Astrocyte (in vitro differentiated cells and primary cell): ENCODE data around the gene POLN. TPM values are rescaled to one million over a fixed set of nuclear protein-coding genes. Genes with fewer than 3 reads are reported as not detected.

Experiments
- DNase-seq: peaks from one replicate; pipeline ENCODE4 v3.0.0-alpha.2; 2010; ENCODE audit warnings: low read depth
- FAIRE-seq: peaks from 2 replicates; lab custom pipeline; 2011; peaks lifted over from hg19 to GRCh38; lab: Jason Lieb, UNC
- H2AFZ ChIP-seq: 2 replicates; pipeline ENCODE4 v1.6.0; 2012; ENCODE audit warnings: low read depth, low read length, inconsistent platforms
- H3K27ac ChIP-seq: 2 replicates; pipeline ENCODE4 v1.5.1; 2011; ENCODE audit warnings: low read depth, low read length, inconsistent platforms
- H3K27me3 ChIP-seq: 2 replicates; pipeline ENCODE4 v1.6.0; 2011; ENCODE audit warnings: low read length, inconsistent platforms; ENCODE audit not compliant: insufficient read depth
- H3K36me3 ChIP-seq: 2 replicates; pipeline ENCODE4 v1.5.1; 2011; ENCODE audit warnings: low read length, inconsistent platforms; ENCODE audit not compliant: insufficient read depth
- H3K4me1 ChIP-seq: 2 replicates; pipeline ENCODE4 v1.5.1; 2011; ENCODE audit warnings: low read length, inconsistent platforms; ENCODE audit not compliant: insufficient read depth
- H3K4me2 ChIP-seq: 2 replicates; pipeline ENCODE4 v1.6.0; 2012; ENCODE audit warnings: low read length, inconsistent platforms
- H3K4me3 ChIP-seq: 2 replicates; pipeline ENCODE4 v1.5.1; 2011; ENCODE audit warnings: low read depth, mild to moderate bottlenecking, low read length, inconsistent platforms; ENCODE audit not compliant: insufficient read depth
- H3K79me2 ChIP-seq: 2 replicates; pipeline ENCODE4 v1.6.0; 2012; ENCODE audit warnings: mild to moderate bottlenecking, low read length, inconsistent platforms; ENCODE audit not compliant: insufficient read depth
- H3K9ac ChIP-seq: 2 replicates; pipeline ENCODE4 v1.6.0; 2012; ENCODE audit warnings: mild to moderate bottlenecking, low read length, inconsistent platforms
- H3K9me3 ChIP-seq: 2 replicates; pipeline ENCODE4 v1.5.1; 2012; ENCODE audit warnings: low read depth, mild to moderate bottlenecking, low read length, inconsistent platforms; ENCODE audit not compliant: insufficient read depth
- H4K20me1 ChIP-seq: 2 replicates; pipeline ENCODE4 v1.6.0; 2012; ENCODE audit warnings: low read length, inconsistent platforms; ENCODE audit not compliant: insufficient read depth
- H3K27ac Mint-ChIP-seq: one replicate; pipeline ENCODE4 v1.8.0; 2021; ENCODE audit warnings: mild to moderate bottlenecking, mixed read lengths; ENCODE audit not compliant: unreplicated experiment
- H3K27me3 Mint-ChIP-seq: one replicate; pipeline ENCODE4 v1.8.0; 2021; ENCODE audit warnings: low read depth, mixed read lengths; ENCODE audit not compliant: unreplicated experiment
- H3K36me3 Mint-ChIP-seq: one replicate; pipeline ENCODE4 v1.8.0; 2021; ENCODE audit warnings: low read depth, mixed read lengths; ENCODE audit not compliant: unreplicated experiment
- H3K4me1 Mint-ChIP-seq: one replicate; pipeline ENCODE4 v1.8.0; 2021; ENCODE audit warnings: low read depth, mixed read lengths; ENCODE audit not compliant: unreplicated experiment
- H3K4me3 Mint-ChIP-seq: one replicate; pipeline ENCODE4 v1.8.0; 2021; ENCODE audit warnings: mild to moderate bottlenecking, moderate library complexity, mixed read lengths; ENCODE audit not compliant: unreplicated experiment
- H3K9me3 Mint-ChIP-seq: one replicate; pipeline ENCODE4 v1.8.0; 2021; ENCODE audit warnings: mild to moderate bottlenecking, mixed read lengths; ENCODE audit not compliant: unreplicated experiment
- EZH2 ChIP-seq: IDR thresholded peaks from 2 replicates; pipeline ENCODE4 v1.6.1; 2012; ENCODE audit warnings: mild to moderate bottlenecking, low read length, inconsistent platforms; ENCODE audit not compliant: insufficient read depth
- total RNA-seq: library from RNA; stranded (reverse); gene quantifications from 2 replicates; pipeline ENCODE4 v1.2.1, GENCODE V29; 2021
- TF ChIP-seq, protein P1 (sequence below): IDR thresholded peaks from 2 replicates; pipeline ENCODE4 v1.5.1; 2011; ENCODE audit warnings: low read depth, mild to moderate bottlenecking, inconsistent platforms, low read length, moderate library complexity; ENCODE audit not compliant: insufficient read depth

Gene POLN
- total RNA-seq, 1 donor from 2014 or later: 3.1 TPM

DNA sequence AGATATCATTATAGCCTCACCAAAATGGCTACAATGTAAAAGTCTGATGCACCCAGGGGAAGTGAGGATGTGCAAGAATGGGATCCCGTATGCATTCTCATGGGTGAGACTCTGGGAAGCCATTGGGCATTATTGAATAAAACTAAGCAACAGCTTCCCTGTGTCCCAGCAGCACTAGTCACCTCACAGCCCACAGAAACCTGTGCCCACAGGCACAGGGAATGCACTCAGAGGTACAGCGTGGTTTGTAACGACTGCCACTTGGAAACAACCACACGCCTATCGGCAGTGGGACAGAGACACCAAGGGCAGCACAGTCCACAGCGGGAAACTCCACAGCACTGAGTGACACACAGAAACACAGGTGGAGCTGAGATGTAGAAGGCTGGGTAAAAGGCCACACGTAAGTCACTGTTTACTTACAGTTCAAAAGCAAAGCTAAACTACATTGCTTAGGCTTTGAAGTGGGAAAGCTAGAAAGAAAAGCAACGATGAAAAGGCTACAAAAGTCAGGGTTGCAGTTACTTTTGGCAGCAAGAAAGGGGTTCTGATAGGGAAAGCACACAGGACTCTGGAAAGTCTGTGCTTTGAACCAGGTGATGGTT lies 69.2 kb downstream of the POLN start:
- Histone ChIP-seq H3K4me2 (no peak overlapping the region), H3K27me3 (no peaks in the 10 kb centered on the region), H3K27ac (no peak overlapping the region), H3K36me3 (no peaks in the 10 kb centered on the region), H3K4me1 (no peaks in the 10 kb centered on the region), H3K79me2 (no peaks in the 10 kb centered on the region), H3K9ac (no peak overlapping the region), H3K9me3 (no peaks in the 10 kb centered on the region), H4K20me1 (no peaks in the 10 kb centered on the region), H2AFZ (no peak overlapping the region), H3K4me3 (no peak overlapping the region)
- H3K4me3 Mint-ChIP-seq: no peak overlapping the region
- H3K27me3 Mint-ChIP-seq: peaks cover 40% of the 10 kb centered on the region
- H3K27ac Mint-ChIP-seq: no peak overlapping the region
- no peak for DNase-seq
- peaks cover 9% of the 10 kb centered on the region for H3K36me3 Mint-ChIP-seq
- TF ChIP-seq, protein P1, sequence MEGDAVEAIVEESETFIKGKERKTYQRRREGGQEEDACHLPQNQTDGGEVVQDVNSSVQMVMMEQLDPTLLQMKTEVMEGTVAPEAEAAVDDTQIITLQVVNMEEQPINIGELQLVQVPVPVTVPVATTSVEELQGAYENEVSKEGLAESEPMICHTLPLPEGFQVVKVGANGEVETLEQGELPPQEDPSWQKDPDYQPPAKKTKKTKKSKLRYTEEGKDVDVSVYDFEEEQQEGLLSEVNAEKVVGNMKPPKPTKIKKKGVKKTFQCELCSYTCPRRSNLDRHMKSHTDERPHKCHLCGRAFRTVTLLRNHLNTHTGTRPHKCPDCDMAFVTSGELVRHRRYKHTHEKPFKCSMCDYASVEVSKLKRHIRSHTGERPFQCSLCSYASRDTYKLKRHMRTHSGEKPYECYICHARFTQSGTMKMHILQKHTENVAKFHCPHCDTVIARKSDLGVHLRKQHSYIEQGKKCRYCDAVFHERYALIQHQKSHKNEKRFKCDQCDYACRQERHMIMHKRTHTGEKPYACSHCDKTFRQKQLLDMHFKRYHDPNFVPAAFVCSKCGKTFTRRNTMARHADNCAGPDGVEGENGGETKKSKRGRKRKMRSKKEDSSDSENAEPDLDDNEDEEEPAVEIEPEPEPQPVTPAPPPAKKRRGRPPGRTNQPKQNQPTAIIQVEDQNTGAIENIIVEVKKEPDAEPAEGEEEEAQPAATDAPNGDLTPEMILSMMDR: no peak
- no peak for TF ChIP-seq EZH2
- FAIRE-seq: no peak
- H3K9me3 Mint-ChIP-seq: peaks cover 3% of the 10 kb centered on the region
- H3K4me1 Mint-ChIP-seq: no peaks in the 10 kb centered on the region

GRCh38 chr4:2172161-2172560 lies 69.8 kb downstream of the POLN start:
- H3K4me2 ChIP-seq: no peak overlapping the region
- no peak for FAIRE-seq
- H3K4me3 Mint-ChIP-seq: no peak overlapping the region

More at GRCh38 chr4:2172161-2172560, 69.8 kb downstream of the POLN start:
- DNase-seq: no peak
- no peaks in the 10 kb centered on the region for H3K27me3 ChIP-seq
- no peak overlapping the region for H2AFZ ChIP-seq
- no peaks in the 10 kb centered on the region for H3K4me1 Mint-ChIP-seq
- H3K27me3 Mint-ChIP-seq: peaks cover 36% of the 10 kb centered on the region
- no peaks in the 10 kb centered on the region for H3K4me1 ChIP-seq
- H4K20me1 ChIP-seq: no peaks in the 10 kb centered on the region
- no peak overlapping the region for H3K4me3 ChIP-seq
- H3K9ac ChIP-seq: no peak overlapping the region
- peaks cover 3% of the 10 kb centered on the region for H3K9me3 Mint-ChIP-seq
- no peaks in the 10 kb centered on the region for H3K36me3 ChIP-seq
- H3K27ac Mint-ChIP-seq: no peak overlapping the region
- TF ChIP-seq, protein P1: no peak
- no peak for TF ChIP-seq EZH2
- H3K79me2 ChIP-seq: no peaks in the 10 kb centered on the region
- peaks cover 9% of the 10 kb centered on the region for H3K36me3 Mint-ChIP-seq
- no peaks in the 10 kb centered on the region for H3K9me3 ChIP-seq
- H3K27ac ChIP-seq: no peak overlapping the region
